Tibial nerve (tissue), 4 donors: Measurements from ENCODE around the gene SLC34A1. TPM values are rescaled to one million over a fixed set of nuclear protein-coding genes. Genes with fewer than 3 reads are reported as not detected.

ENCODE experiments used
- DNase-seq, 2 donors: peaks; one replicate each; pipeline ENCODE4 v3.0.0-alpha.2; 2019; ENCODE audit warnings: low spot score in 2 of 2
- H3K27ac ChIP-seq, 4 donors: fragments of 200-600 bp; sonication (generic) in 3 of 4; one replicate each; pipeline ENCODE4 v1.5.1; 2017 to 2019; ENCODE audit warnings: mild to moderate bottlenecking in 1 of 4
- H3K27me3 ChIP-seq, 2 donors: fragments of 200-600 bp; sonication (generic) in 1 of 2; one replicate each; pipeline versions ENCODE4 v1.5.1 to v1.6.0; 2017 to 2019
- H3K36me3 ChIP-seq, 3 donors: fragments of 200-600 bp; sonication (generic); one replicate each; pipeline ENCODE4 v1.5.1; 2018 to 2019
- H3K4me1 ChIP-seq, 4 donors: fragments of 200-600 bp; sonication (generic) in 3 of 4; one replicate each; pipeline ENCODE4 v1.5.1; 2017 to 2019
- H3K4me3 ChIP-seq, 4 donors: fragments of 200-600 bp; sonication (generic) in 3 of 4; one replicate each; pipeline ENCODE4 v1.5.1; 2017 to 2019; ENCODE audit warnings: mild to moderate bottlenecking in 1 of 4, moderate library complexity in 1 of 4
- H3K9me3 ChIP-seq, 4 donors: fragments of 200-600 bp; sonication (generic) in 3 of 4; one replicate each; pipeline ENCODE4 v1.5.1; 2017 to 2019
- CTCF ChIP-seq, 5 experiments: fragments of 200-600 bp in 3 of 5; fragments of 450-650 bp in 2 of 5; sonication (generic) in 3 of 5; IDR thresholded peaks; one replicate each; pipeline ENCODE4 v1.5.1; 2016 to 2019; ENCODE audit warnings: antibody characterized with exemption in 5 of 5, mild to moderate bottlenecking in 3 of 5, moderate library complexity in 2 of 5
- EP300 ChIP-seq, 2 donors: sonication (generic); formaldehyde crosslinking; IDR thresholded peaks; one replicate each; pipeline ENCODE4 v1.6.1; 2017; ENCODE audit warnings: antibody characterized with exemption in 2 of 2, mild to moderate bottlenecking in 1 of 2
- POLR2A ChIP-seq, 2 donors: fragments of 450-650 bp; IDR thresholded peaks; one replicate each; pipeline ENCODE4 v1.6.1; 2017; ENCODE audit warnings: antibody characterized with exemption in 2 of 2, mild to moderate bottlenecking in 2 of 2, moderate library complexity in 2 of 2
- WGBS, 2 donors: methylation state at CpG; one replicate each; pipeline ENCODE4 v1.1.5; 2018; 5-methylcytosine and 5-hydroxymethylcytosine counted together
- total RNA-seq, 4 donors: library from RNA; depleted of rRNA; stranded (reverse); fragments of >200 nt; gene quantifications; one replicate each; pipeline ENCODE4 v1.1.0, GENCODE V29; 2016

The SLC34A1 gene
- total RNA-seq, 4 donors from 2014 or later = not detected

- Histone ChIP-seq H3K36me3 (peaks cover 0 to under 1% (median 0%) of the 10 kb centered on the region in 3 donors), H3K27ac (no peak overlapping the region)
These were observed 28.9 kb upstream of the SLC34A1 start for GRCh38 chr5:177355162-177355867.

GRCh38 chr5:177355868-177356168 is 28.4 kb upstream of the SLC34A1 start:
- DNase-seq = no peak
- no peaks in the 10 kb centered on the region for H3K27me3 ChIP-seq
- no peak for TF ChIP-seq EP300 (IDR thresholded peaks at IDR 0.05)
- no peak for TF ChIP-seq CTCF (IDR thresholded peaks at IDR 0.05)
- TF ChIP-seq POLR2A (IDR thresholded peaks at IDR 0.05) = no peak
- no peaks in the 10 kb centered on the region for H3K9me3 ChIP-seq
- H3K4me1 ChIP-seq = peaks cover 0 to 24% (median 10%) of the 10 kb centered on the region in 4 donors
- H3K36me3 ChIP-seq = no peaks in the 10 kb centered on the region
- no peak overlapping the region for H3K4me3 ChIP-seq
- 11 to 19% methylated on average over 1 of the region's 1 CpG for WGBS, 2 donors
- H3K27ac ChIP-seq = no peak overlapping the region

More at GRCh38 chr5:177355162-177355867, 28.9 kb upstream of the SLC34A1 start:
- TF ChIP-seq CTCF (IDR thresholded peaks at IDR 0.05) (no peak), EP300 (IDR thresholded peaks at IDR 0.05) (no peak), POLR2A (IDR thresholded peaks at IDR 0.05) (no peak)
- 85 to 88% methylated on average over 1 of the region's 1 CpG for WGBS, 2 donors
- peaks cover 0 to 29% (median 15%) of the 10 kb centered on the region in 4 donors for H3K4me1 ChIP-seq
- no peaks in the 10 kb centered on the region for H3K27me3 ChIP-seq
- H3K9me3 ChIP-seq = no peaks in the 10 kb centered on the region
- no peak overlapping the region for H3K4me3 ChIP-seq
- DNase-seq = no peak

- TF ChIP-seq POLR2A (IDR thresholded peaks at IDR 0.05) (no peak), EP300 (IDR thresholded peaks at IDR 0.05) (no peak), CTCF (IDR thresholded peaks at IDR 0.05) (no peak)
- Histone ChIP-seq H3K36me3 (no peaks in the 10 kb centered on the region), H3K4me1 (peaks cover 0 to 27% (median 9%) of the 10 kb centered on the region in 4 donors), H3K4me3 (no peak overlapping the region), H3K9me3 (no peaks in the 10 kb centered on the region), H3K27ac (peak overlapping the region in 1 of 4 donors; percentile 5), H3K27me3 (no peaks in the 10 kb centered on the region)
- DNase-seq = no peak
- 56 to 75% methylated on average over 3 of the region's 3 CpGs for WGBS, 2 donors
These were observed 27.5 kb upstream of the SLC34A1 start for GRCh38 chr5:177356746-177357145.

GRCh38 chr5:177357146-177357458 is 27.1 kb upstream of the SLC34A1 start:
- Histone ChIP-seq H3K36me3 (no peaks in the 10 kb centered on the region), H3K9me3 (no peaks in the 10 kb centered on the region), H3K4me3 (no peak overlapping the region), H3K4me1 (peaks cover 0 to 24% (median 9%) of the 10 kb centered on the region in 4 donors), H3K27ac (peak overlapping the region in 1 of 4 donors; percentile 19), H3K27me3 (no peaks in the 10 kb centered on the region)
- TF ChIP-seq EP300 (IDR thresholded peaks at IDR 0.05) = no peak
- 86 to 89% methylated on average over 5 of the region's 5 CpGs for WGBS, 2 donors
- no peak for DNase-seq

- DNase-seq = peak in 1 of 2 donors; percentile 27
- Histone ChIP-seq H3K4me1 (peaks cover 0 to 29% (median 11%) of the 10 kb centered on the region in 4 donors), H3K4me3 (peak within 1 kb of the TSS in 2 of 4 donors; percentile 50 to 53), H3K36me3 (no peaks in the 10 kb centered on the region), H3K27me3 (no peaks in the 10 kb centered on the region), H3K9me3 (no peaks in the 10 kb centered on the region), H3K27ac (peak within 1 kb of the TSS in 2 of 4 donors; percentile 22 to 47)
- no peak for TF ChIP-seq EP300 (IDR thresholded peaks at IDR 0.05)
- no peak for TF ChIP-seq POLR2A (IDR thresholded peaks at IDR 0.05)
- no peak for TF ChIP-seq CTCF (IDR thresholded peaks at IDR 0.05)
- WGBS, 2 donors = 53 to 54% methylated on average over 17 to 33 of the region's 37 CpGs
These were observed 26.5 kb upstream of the SLC34A1 start, which contains the start of gene RGS14 for GRCh38 chr5:177357459-177358351. Gene RGS14 (plus strand): TSS chr5:177357924. CDS start chr5:177358025, 101 bp downstream.
